Nephron progenitor cell (in vitro differentiated cells): ENCODE measurements around the gene ITGB3.
A peak's percentile ranks its signal among the peaks of the same experiment; 100 is the strongest.

Source experiments
- DNase-seq: peaks from one replicate; pipeline ENCODE4 v3.0.0; 2021
- H3K27ac Mint-ChIP-seq: 2 replicates; pipeline ENCODE4 v1.8.0; 2021; ENCODE audit warnings: mild to moderate bottlenecking, moderate library complexity, mixed read lengths
- H3K27me3 Mint-ChIP-seq: 2 replicates; pipeline ENCODE4 v1.8.0; 2021; ENCODE audit warnings: mild to moderate bottlenecking, low read depth, mixed read lengths; ENCODE audit not compliant: poor library complexity
- H3K36me3 Mint-ChIP-seq: 2 replicates; pipeline ENCODE4 v1.8.0; 2021; ENCODE audit warnings: low read depth, mixed read lengths
- H3K4me1 Mint-ChIP-seq: 2 replicates; pipeline ENCODE4 v1.8.0; 2021; ENCODE audit warnings: mixed read lengths
- H3K4me3 Mint-ChIP-seq: 2 replicates; pipeline ENCODE4 v1.8.0; 2021; ENCODE audit warnings: mild to moderate bottlenecking, moderate library complexity, mixed read lengths
- H3K9me3 Mint-ChIP-seq: 2 replicates; pipeline ENCODE4 v1.8.0; 2021; ENCODE audit warnings: mild to moderate bottlenecking, moderate library complexity, mixed read lengths
- TF ChIP-seq, protein P1 (sequence below): fragments of 200-600 bp; sonication (generic); IDR thresholded peaks from 2 replicates; pipeline ENCODE4 v1.5.0; 2021; ENCODE audit warnings: antibody characterized with exemption

Gene ITGB3

DNA sequence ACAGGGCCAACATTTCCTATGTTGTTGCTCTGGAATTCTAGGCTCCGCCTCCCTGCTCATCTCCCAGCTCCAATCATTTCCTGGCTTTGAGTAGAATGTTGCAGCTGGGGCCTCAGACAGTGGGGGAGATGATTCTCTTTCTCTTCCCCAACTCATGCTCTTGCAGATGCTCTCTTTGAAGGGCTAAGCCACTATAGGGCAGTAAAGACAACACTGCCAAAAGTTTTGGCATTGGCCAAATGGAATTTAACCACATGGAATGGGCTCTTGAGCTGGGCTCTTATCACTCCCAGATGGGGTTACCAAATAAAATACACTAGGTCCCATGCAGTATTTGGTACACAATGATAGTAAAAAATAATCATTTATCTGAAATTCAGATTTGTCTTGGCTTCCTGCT lies 50.6 kb downstream of the ITGB3 start:
- TF ChIP-seq, protein P1, sequence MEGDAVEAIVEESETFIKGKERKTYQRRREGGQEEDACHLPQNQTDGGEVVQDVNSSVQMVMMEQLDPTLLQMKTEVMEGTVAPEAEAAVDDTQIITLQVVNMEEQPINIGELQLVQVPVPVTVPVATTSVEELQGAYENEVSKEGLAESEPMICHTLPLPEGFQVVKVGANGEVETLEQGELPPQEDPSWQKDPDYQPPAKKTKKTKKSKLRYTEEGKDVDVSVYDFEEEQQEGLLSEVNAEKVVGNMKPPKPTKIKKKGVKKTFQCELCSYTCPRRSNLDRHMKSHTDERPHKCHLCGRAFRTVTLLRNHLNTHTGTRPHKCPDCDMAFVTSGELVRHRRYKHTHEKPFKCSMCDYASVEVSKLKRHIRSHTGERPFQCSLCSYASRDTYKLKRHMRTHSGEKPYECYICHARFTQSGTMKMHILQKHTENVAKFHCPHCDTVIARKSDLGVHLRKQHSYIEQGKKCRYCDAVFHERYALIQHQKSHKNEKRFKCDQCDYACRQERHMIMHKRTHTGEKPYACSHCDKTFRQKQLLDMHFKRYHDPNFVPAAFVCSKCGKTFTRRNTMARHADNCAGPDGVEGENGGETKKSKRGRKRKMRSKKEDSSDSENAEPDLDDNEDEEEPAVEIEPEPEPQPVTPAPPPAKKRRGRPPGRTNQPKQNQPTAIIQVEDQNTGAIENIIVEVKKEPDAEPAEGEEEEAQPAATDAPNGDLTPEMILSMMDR: no peak
- Mint-ChIP-seq H3K27me3 (peaks cover 6% of the 10 kb centered on the region), H3K4me1 (no peaks in the 10 kb centered on the region), H3K4me3 (no peak overlapping the region), H3K9me3 (peaks cover 6% of the 10 kb centered on the region), H3K36me3 (no peaks in the 10 kb centered on the region), H3K27ac (no peak overlapping the region)
- DNase-seq: no peak

DNA sequence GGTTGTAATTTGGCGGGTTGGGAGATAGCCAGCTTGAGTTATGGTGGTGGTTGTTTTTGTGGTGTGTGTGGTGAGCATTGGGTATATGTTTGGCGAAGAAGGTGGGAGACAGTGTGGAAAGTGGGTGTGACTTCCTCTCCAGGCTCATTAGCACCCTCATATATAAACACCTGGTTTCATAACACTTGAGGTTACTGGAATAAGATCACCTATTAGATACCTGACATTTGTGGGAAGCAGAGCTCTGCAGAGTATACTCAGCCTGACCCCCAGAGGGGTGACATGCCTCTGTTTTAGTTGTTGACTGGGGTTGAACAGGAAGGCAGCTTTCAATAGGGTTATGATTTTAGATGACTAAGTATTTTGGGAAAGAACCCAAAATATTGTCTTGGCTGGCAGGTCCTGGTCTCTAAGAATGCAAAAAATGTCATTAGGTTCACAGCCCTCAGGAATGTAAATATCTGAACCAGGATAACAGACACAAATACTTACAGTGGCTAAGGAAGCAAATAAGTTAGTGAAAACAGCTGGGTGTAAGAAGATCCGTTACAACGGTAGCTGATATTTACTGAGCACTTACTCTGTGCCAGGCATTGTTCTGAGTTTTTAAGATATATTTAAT lies 51.8 kb downstream of the ITGB3 start:
- H3K27ac Mint-ChIP-seq: no peak overlapping the region
- no peak for DNase-seq
- H3K36me3 Mint-ChIP-seq: no peaks in the 10 kb centered on the region
- peaks cover 6% of the 10 kb centered on the region for H3K27me3 Mint-ChIP-seq
- H3K4me1 Mint-ChIP-seq: peaks cover 5% of the 10 kb centered on the region
- peaks cover 6% of the 10 kb centered on the region for H3K9me3 Mint-ChIP-seq
- TF ChIP-seq, protein P1: no peak
- H3K4me3 Mint-ChIP-seq: no peak overlapping the region

DNA sequence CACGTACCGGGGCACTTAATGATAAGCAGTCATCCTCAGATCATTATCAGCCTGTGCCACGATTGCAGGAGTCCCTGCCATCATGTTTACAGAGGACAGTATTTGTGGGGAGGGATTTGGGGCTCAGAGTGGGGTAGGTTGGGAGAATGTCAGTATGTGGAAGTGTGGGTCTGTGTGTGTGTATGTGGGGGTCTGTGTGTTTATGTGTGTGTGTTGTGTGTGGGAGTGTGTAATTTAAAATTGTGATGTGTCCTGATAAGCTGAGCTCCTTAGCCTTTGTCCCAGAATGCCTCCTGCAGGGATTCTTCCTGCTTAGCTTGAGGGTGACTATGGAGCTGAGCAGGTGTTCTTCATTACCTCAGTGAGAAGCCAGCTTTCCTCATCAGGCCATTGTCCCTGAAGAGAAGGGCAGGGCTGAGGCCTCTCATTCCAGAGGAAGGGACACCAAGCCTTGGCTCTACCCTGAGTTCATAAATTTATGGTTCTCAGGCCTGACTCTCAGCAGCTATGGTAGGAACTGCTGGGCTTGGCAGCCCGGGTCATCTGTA lies 56.6 kb downstream of the ITGB3 start:
- Mint-ChIP-seq H3K27ac (no peak overlapping the region), H3K4me1 (peaks cover 10% of the 10 kb centered on the region), H3K9me3 (no peaks in the 10 kb centered on the region), H3K27me3 (peaks cover 6% of the 10 kb centered on the region), H3K36me3 (no peaks in the 10 kb centered on the region), H3K4me3 (no peak overlapping the region)
- TF ChIP-seq, protein P1: no peak
- DNase-seq: no peak

DNA sequence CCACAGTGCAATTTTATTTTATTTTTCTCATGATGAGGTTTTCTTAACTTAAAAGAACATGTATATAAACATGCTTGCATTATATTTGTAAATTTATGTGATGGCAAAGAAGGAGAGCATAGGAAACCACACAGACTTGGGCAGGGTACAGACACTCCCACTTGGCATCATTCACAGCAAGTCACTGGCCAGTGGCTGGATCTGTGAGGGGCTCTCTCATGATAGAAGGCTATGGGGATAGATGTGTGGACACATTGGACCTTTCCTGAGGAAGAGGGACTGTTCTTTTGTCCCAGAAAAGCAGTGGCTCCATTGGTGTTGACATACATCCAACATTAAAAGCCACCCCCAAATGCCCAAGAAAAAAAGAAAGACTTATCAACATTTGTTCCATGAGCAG lies 57.8 kb downstream of the ITGB3 start:
- H3K27me3 Mint-ChIP-seq: peaks cover 6% of the 10 kb centered on the region
- H3K4me3 Mint-ChIP-seq: no peak overlapping the region
- peak overlapping the region; percentile 42 for H3K27ac Mint-ChIP-seq
- no peaks in the 10 kb centered on the region for H3K9me3 Mint-ChIP-seq
- H3K4me1 Mint-ChIP-seq: peaks cover 14% of the 10 kb centered on the region
- TF ChIP-seq, protein P1: no peak
- H3K36me3 Mint-ChIP-seq: no peaks in the 10 kb centered on the region
- DNase-seq: no peak

DNA sequence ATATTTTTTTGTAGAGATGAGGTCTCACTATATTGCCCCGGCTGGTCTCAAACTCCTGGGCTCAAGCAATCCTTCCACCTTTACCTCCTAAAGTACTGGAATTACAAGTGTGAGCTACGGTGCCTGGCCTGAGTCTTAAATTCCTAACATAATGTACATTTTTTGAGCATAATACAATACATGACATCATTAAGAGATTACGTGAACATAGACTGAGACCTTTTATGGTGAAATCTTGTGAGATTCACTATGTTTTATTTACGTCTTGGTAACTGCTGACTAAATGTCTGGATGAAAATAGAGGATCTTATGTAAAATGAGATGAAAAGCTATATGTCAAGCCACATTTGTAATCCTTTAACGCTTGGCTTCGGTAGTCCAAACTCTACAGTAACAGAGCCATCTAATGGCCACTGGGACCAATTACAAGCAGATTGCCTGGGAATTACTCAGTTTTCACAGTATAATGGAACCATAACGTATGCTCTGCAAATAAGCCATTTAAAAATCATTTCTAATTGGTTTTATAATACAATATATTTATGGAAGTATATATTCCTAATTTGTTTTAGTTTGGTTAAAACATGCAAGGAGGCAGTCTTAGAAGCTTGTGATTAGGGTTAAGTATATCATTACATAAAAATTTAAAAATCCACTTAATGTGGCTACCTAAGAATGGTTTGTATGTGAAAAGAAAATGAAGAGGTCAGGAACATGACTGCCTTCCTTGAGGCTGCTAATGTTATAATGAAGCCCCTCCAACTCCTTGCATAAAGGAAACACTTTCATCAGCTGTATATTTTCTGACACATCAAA lies 62.0 kb downstream of the ITGB3 start:
- H3K4me3 Mint-ChIP-seq: no peak overlapping the region
- H3K36me3 Mint-ChIP-seq: no peaks in the 10 kb centered on the region
- peaks cover 10% of the 10 kb centered on the region for H3K4me1 Mint-ChIP-seq
- peak; percentile 24 for DNase-seq
- peaks cover 15% of the 10 kb centered on the region for H3K9me3 Mint-ChIP-seq
- H3K27ac Mint-ChIP-seq: no peak overlapping the region
- H3K27me3 Mint-ChIP-seq: peaks cover 16% of the 10 kb centered on the region
- TF ChIP-seq, protein P1: peak; percentile 85
